Upper lobe of left lung (tissue), 4 donors: ENCODE measurements around the gene LYRM7.
A peak's percentile ranks its signal among the peaks of the same experiment; 100 is the strongest.

Experiments used
- CTCF ChIP-seq, 6 experiments: fragments of 450-650 bp in 4 of 6; fragments of 200-600 bp in 2 of 6; sonication (generic) in 2 of 6; IDR thresholded peaks; one replicate each; pipeline ENCODE4 v1.5.1; 2016 to 2019; ENCODE audit warnings: antibody characterized with exemption in 6 of 6
- EP300 ChIP-seq, 4 donors: sonication (generic); formaldehyde crosslinking; IDR thresholded peaks; one replicate each; pipeline ENCODE4 v1.5.1; 2017; ENCODE audit warnings: antibody characterized with exemption in 4 of 4, control low read depth in 2 of 4
- POLR2A ChIP-seq, 4 donors: fragments of 450-650 bp; IDR thresholded peaks; one replicate each; pipeline ENCODE4 v1.5.1; 2016 to 2017; ENCODE audit warnings: antibody characterized with exemption in 4 of 4, mild to moderate bottlenecking in 2 of 4
- POLR2AphosphoS5 ChIP-seq, 2 donors: sonication (generic); formaldehyde crosslinking; IDR thresholded peaks; one replicate each; pipeline ENCODE4 v1.5.1; 2017; ENCODE audit warnings: antibody characterized with exemption in 2 of 2

- TF ChIP-seq EP300 (IDR thresholded peaks at IDR 0.05) (no peak), CTCF (IDR thresholded peaks at IDR 0.05) (no peak), POLR2A (IDR thresholded peaks at IDR 0.05) (peak in 1 of 4 donors; percentile 17), POLR2AphosphoS5 (IDR thresholded peaks at IDR 0.05) (peak in 1 of 2 donors; percentile 18)
Observed at GRCh38 chr5:131164191-131165118, 6.3 kb upstream of the LYRM7 start.
